ENCODE data around the gene TTC17.

Gene TTC17

GRCh38 chr11:43523632-43524031 lies 164.9 kb downstream of the TTC17 start:
- no peak for DNase-seq (ENCODE audit: low read depth in 2 of 2)

DNA sequence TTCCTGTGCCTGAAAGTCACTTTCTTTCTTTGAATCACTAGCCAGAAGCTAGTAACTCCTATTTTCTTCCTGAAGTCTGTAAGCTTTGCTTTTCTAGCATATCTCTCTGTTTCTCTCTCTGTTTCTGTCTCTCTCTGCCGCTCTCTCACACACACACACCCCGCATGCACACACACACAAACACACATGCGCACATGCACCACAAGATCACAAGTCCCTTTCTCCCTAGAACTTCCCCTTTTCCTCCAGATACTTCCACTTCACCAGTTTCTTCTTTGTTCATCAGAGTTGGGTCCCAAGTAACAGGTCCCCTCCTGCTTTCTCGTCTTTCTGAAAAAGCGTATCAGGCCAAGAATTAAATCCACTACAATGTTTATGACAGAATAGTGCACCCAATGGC lies 173.3 kb downstream of the TTC17 start:
- DNase-seq (ENCODE audit: low read depth in 2 of 2), result no peak

DNA sequence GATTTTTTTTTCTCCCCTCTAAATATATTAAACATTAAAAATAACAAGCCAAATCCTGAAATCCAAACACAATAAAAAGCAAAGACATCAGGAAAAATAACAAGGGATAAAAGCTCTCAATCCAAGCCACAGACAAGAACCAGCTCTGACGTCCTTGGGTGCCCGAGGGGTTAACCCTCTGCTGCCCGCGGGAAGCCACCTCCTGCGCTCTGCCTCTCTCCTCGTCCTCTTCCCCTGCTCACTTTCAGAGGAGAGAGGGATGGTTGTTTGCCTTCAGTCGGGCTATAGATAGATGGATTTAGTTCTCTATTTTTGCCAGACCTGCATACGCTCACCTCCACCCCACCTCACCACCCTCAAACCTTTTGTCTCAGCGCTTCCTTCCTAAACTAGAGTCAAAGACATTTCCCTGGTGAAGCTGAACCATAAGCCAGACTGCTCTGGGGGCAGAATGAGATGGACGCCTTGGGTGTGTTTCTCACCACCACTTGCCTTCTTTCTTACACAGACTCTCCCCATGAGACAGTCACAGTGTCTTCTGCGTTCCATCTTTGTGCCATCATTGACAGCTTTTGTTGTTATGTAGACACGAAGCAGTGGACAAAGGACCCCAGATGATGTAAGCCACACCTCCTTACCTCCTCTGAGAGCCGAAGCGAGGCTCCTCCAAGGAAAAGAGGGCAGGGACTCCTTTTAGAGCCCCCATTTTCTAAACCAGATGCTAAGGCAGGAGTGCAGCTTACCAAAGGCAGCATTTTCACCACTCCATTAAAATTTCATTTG lies 179.3 kb downstream of the TTC17 start:
- DNase-seq (ENCODE audit: low read depth in 2 of 2), result no peak

GRCh38 chr11:43541993-43542392 lies 183.3 kb downstream of the TTC17 start:
- DNase-seq (ENCODE audit: low read depth in 2 of 2), result no peak

DNA sequence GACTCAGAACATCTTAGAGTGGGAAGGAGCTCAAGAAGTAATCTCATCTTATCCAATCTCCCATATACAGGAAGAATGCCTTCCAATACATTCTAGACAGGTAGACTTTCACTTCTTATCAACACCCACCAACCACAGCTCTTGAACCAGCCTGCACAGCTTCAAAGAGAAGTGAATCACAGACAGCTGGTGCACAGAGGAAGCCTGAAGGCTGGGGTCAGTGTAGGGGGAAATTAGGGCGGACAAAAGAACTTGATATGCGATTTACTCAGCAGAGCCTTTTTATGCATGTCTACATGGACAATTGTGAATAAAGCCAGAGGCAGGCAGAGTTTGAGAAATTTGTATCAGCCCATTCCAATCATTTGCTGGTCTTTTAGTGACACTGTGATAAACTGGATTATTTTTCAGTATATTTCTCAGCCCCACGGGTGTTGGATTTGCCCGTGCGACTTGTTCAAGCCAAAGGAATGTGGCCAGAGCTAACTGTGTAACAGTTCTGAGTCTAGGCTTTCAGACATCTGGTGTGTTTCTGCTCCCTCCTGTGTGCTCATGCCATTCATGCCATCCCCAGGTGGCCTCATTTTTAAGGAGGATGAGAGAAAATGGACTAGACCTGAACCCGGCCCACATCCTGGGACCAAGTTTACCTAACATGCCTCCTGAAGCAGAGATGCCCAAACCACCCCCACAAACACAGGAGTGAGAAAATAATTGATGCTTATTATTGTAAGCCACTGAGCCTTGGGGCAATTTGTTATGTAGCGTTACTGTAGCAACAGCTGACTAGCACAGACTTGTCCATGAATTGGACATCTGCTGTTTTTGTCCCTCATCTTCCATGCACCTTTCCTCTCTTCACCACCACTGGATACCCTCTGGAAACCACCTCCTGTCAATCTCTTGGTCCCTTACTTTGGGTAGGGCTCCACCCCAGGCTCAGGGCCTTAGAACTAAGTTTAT lies 184.3 kb downstream of the TTC17 start:
- DNase-seq (ENCODE audit: low read depth in 2 of 2), result no peak

Data from activated CD8-positive, alpha-beta memory T cell treated with anti-CD3 and anti-CD28 coated beads for 4 hours (primary cell).